ENCODE results near the gene AKAP13.

Gene AKAP13

DNA sequence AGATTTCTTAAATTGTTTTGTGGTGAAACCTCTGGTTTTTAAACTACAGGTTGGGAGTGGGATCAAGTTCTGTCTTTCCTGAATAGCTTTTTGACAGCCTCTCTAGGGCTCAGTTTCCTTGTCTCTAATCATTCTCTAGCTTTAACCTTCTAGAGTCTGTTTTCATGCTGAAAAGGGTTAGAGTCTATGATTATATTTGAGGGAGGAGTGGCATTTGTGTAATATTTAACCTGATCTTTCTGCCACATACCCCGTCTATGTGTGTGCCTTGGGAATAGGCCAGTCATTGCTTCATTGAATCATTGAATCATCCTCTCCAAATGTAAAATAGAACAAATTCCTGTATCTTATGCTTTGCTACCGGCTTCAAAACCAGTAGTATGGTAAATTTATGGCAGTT, 209.4 kb downstream of the AKAP13 start:
- Histone ChIP-seq H3K9me3 (no peaks in the 10 kb centered on the region), H3K4me1 (ENCODE audit: control insufficient read depth in 1 of 2, insufficient read depth in 1 of 2, low read depth in 1 of 2, low read length in 1 of 2) (peaks cover 5 to 8% of the 10 kb centered on the region in 2 experiments), H3K27ac (no peak overlapping the region), H3K4me3 (ENCODE audit: low read depth in 1 of 2, low read length in 1 of 2) (no peak overlapping the region), H3K27me3 (no peaks in the 10 kb centered on the region), H3K36me3 (peaks cover 78% of the 10 kb centered on the region)
- TF ChIP-seq, protein P1, sequence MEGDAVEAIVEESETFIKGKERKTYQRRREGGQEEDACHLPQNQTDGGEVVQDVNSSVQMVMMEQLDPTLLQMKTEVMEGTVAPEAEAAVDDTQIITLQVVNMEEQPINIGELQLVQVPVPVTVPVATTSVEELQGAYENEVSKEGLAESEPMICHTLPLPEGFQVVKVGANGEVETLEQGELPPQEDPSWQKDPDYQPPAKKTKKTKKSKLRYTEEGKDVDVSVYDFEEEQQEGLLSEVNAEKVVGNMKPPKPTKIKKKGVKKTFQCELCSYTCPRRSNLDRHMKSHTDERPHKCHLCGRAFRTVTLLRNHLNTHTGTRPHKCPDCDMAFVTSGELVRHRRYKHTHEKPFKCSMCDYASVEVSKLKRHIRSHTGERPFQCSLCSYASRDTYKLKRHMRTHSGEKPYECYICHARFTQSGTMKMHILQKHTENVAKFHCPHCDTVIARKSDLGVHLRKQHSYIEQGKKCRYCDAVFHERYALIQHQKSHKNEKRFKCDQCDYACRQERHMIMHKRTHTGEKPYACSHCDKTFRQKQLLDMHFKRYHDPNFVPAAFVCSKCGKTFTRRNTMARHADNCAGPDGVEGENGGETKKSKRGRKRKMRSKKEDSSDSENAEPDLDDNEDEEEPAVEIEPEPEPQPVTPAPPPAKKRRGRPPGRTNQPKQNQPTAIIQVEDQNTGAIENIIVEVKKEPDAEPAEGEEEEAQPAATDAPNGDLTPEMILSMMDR (IDR thresholded peaks at IDR 0.05), result no peak

- peaks cover 82% of the 10 kb centered on the region for H3K36me3 ChIP-seq
Observed at GRCh38 chr15:85591622-85592021, 211.2 kb downstream of the AKAP13 start.

GRCh38 chr15:85592148-85592547, 211.7 kb downstream of the AKAP13 start:
- TF ChIP-seq, protein P1 (IDR thresholded peaks at IDR 0.05), result no peak
- H3K27ac ChIP-seq, result no peak overlapping the region
- no peak overlapping the region for H3K4me3 ChIP-seq (ENCODE audit: low read depth in 1 of 2, low read length in 1 of 2)
- no peaks in the 10 kb centered on the region for H3K4me1 ChIP-seq (ENCODE audit: control insufficient read depth in 1 of 2, insufficient read depth in 1 of 2, low read depth in 1 of 2, low read length in 1 of 2)
- peaks cover 79% of the 10 kb centered on the region for H3K36me3 ChIP-seq
- H3K9me3 ChIP-seq, result no peaks in the 10 kb centered on the region
- H3K27me3 ChIP-seq, result no peaks in the 10 kb centered on the region

More at GRCh38 chr15:85591622-85592021, 211.2 kb downstream of the AKAP13 start:
- Histone ChIP-seq H3K27ac (no peak overlapping the region), H3K4me1 (ENCODE audit: control insufficient read depth in 1 of 2, insufficient read depth in 1 of 2, low read depth in 1 of 2, low read length in 1 of 2) (no peaks in the 10 kb centered on the region), H3K9me3 (no peaks in the 10 kb centered on the region), H3K4me3 (ENCODE audit: low read depth in 1 of 2, low read length in 1 of 2) (no peak overlapping the region), H3K27me3 (no peaks in the 10 kb centered on the region)
- TF ChIP-seq, protein P1 (IDR thresholded peaks at IDR 0.05), result no peak

DNA sequence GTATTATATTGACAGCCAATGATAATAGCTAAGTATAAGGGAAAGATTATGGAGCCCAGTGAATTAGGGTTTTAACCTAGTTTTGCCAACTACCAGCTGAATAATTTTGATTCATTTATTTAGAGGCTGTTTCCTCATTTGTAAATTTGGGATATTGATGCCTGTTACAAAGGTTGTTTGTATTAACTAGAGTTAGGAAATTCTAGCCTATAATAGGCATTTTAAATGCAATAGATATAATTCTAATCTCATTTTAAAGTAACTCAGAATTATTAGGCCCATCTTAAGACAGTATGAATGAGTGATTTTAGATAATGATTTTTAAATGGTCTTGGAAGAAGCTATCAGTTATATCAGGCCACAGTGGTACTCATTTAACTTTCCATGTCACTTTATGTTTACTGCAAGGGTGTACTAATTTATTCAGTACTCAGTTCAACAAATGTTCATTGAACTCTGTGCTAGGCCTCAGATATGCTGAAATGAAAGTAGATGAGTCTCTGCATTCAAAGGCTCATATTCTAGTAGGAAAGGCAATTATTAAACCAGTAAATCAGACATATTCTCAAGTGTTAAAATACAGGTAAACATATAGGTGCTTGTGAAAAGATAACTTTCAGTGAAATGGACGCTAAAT, 213.5 kb downstream of the AKAP13 start:
- peaks cover 79% of the 10 kb centered on the region for H3K36me3 ChIP-seq
- no peaks in the 10 kb centered on the region for H3K27me3 ChIP-seq
- H3K27ac ChIP-seq, result no peak overlapping the region
- H3K4me3 ChIP-seq (ENCODE audit: low read depth in 1 of 2, low read length in 1 of 2), result no peak overlapping the region
- H3K9me3 ChIP-seq, result no peaks in the 10 kb centered on the region
- H3K4me1 ChIP-seq (ENCODE audit: control insufficient read depth in 1 of 2, insufficient read depth in 1 of 2, low read depth in 1 of 2, low read length in 1 of 2), result no peaks in the 10 kb centered on the region
- TF ChIP-seq, protein P1 (IDR thresholded peaks at IDR 0.05), result no peak

GRCh38 chr15:85595804-85596536, 215.6 kb downstream of the AKAP13 start:
- TF ChIP-seq, protein P1 (IDR thresholded peaks at IDR 0.05), result no peak
- Histone ChIP-seq H3K4me1 (ENCODE audit: control insufficient read depth in 1 of 2, insufficient read depth in 1 of 2, low read depth in 1 of 2, low read length in 1 of 2) (no peaks in the 10 kb centered on the region), H3K27me3 (no peaks in the 10 kb centered on the region), H3K9me3 (no peaks in the 10 kb centered on the region), H3K36me3 (peaks cover 74% of the 10 kb centered on the region), H3K27ac (no peak overlapping the region), H3K4me3 (ENCODE audit: low read depth in 1 of 2, low read length in 1 of 2) (no peak overlapping the region)
